Activated CD8-positive, alpha-beta memory T cell treated with anti-CD3 and anti-CD28 coated beads for 36 hours (primary cell): Measurements from ENCODE around the gene INTS1. TPM values are rescaled to one million over a fixed set of nuclear protein-coding genes. Genes with fewer than 3 reads are reported as not detected.

ENCODE experiments used
- CTCF ChIA-PET: fragments of 350-600 bp; sonication (Branson Sonifier 250); formaldehyde crosslinking; loops from one replicate; lab custom pipeline; 2021; ENCODE audit warnings: antibody characterized with exemption; lab: Charles Lee
- POLR2A ChIA-PET: fragments of 350-600 bp; sonication (Branson Sonifier 250); formaldehyde crosslinking; loops from one replicate; lab custom pipeline; 2021; ENCODE audit warnings: antibody characterized with exemption; lab: Charles Lee
- total RNA-seq, 2 experiments: library from RNA; stranded (reverse); gene quantifications; one replicate each; pipeline ENCODE4 v1.2.3, GENCODE V29; 2021

INTS1 gene, protein sequence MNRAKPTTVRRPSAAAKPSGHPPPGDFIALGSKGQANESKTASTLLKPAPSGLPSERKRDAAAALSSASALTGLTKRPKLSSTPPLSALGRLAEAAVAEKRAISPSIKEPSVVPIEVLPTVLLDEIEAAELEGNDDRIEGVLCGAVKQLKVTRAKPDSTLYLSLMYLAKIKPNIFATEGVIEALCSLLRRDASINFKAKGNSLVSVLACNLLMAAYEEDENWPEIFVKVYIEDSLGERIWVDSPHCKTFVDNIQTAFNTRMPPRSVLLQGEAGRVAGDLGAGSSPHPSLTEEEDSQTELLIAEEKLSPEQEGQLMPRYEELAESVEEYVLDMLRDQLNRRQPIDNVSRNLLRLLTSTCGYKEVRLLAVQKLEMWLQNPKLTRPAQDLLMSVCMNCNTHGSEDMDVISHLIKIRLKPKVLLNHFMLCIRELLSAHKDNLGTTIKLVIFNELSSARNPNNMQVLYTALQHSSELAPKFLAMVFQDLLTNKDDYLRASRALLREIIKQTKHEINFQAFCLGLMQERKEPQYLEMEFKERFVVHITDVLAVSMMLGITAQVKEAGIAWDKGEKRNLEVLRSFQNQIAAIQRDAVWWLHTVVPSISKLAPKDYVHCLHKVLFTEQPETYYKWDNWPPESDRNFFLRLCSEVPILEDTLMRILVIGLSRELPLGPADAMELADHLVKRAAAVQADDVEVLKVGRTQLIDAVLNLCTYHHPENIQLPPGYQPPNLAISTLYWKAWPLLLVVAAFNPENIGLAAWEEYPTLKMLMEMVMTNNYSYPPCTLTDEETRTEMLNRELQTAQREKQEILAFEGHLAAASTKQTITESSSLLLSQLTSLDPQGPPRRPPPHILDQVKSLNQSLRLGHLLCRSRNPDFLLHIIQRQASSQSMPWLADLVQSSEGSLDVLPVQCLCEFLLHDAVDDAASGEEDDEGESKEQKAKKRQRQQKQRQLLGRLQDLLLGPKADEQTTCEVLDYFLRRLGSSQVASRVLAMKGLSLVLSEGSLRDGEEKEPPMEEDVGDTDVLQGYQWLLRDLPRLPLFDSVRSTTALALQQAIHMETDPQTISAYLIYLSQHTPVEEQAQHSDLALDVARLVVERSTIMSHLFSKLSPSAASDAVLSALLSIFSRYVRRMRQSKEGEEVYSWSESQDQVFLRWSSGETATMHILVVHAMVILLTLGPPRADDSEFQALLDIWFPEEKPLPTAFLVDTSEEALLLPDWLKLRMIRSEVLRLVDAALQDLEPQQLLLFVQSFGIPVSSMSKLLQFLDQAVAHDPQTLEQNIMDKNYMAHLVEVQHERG (N-terminal part only)
- total RNA-seq = 100 to 1,000 TPM in 1 of 2 experiments, 10 to 100 TPM in 1; 95.8 to 103 TPM

DNA sequence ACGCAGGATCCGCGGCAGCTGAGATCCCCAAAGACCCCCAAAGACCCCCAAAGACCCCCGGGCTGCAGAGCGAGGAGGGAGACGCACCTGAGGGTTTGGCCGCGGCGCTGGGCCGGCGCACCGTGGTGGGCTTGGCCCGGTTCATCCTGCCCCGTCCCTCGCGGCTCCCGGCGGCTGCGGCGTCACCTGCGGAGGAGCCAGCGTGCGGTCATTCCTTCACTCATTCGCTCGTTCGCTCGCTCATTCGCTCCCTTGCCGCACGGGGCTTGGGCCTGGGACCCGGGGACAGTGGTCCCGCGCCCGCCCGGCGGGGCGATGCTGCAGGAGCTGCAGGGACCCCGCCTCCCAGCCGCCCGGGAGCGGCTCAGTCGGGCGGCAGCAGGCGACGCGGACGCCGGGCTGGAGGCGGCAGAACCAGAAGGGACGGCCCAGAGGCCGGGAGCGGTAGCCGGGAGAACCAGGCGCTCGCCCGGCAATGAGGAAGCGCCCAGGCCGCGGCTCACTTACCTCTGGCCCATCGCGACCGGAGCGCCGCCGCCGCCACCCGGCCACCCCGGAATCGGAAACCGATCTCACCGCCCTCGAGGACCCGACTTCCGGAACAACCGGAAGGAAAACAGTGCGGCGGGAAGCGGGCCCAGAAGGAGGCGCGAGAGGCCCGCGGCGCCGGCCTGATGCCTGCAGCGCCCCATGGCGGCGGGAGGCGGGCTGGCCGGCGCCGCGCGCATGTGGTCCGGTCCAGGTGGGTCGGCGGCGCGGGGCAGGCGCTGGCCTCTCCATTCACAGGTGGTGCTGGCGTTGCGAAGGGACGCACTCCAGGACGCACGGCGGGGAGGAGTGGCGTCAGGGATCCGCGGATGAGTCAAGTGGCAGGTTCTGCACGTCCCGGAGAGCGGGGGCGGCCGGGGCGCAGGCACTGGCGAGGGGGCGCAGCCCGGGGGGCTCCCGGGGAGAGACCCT lies at the start of gene INTS1:
Gene INTS1 (minus strand): TSS at position 574 of the 960 bp plus-strand sequence. CDS start 429 bp downstream, at position 145.
- ChIA-PET POLR2A (interaction anchor here (0.6 to 1.1 kb wide), 3 partner anchors 26 to 64 kb away, joined by 3 to 4 read pairs (median 3); no protein-coding TSS in a partner anchor), CTCF (interaction anchor here (0.8 to 1.4 kb wide), 2 partner anchors 21 to 30 kb away, joined by 4 to 6 read pairs; no protein-coding TSS in a partner anchor)

DNA sequence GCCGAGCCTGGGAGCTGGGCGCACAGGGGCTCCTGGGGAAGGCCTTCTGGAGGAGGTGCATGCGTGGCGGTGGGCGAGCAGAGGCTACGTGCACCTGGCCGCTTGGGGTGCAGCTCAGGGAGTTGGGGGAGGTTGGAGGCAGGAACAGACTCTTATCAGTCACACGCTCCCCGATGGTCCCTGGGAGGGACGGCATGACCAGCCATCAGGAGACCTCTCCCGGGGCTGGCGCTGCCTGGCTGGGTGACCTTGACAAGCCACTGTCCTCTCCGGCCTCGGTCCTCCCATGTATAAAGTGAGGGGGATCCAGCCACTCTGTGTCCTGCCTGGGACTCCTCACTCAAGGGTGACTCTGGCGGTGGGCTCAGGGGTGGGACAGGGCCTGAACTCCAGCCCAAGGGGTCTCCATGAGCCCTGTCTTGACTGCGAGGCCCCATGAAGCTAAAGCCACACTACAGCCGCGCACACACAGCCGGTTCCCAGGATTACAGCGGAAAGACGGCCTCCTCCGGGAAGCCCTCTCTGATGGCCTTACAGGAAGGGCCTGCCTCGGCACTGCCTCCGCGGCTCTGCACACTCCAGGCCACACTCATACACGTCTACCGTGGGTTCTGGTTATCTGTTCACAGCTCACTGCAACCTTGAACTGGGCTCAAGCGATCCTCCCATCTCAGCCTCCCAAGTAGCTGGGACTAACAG lies 49.5 kb upstream of the INTS1 start:
- POLR2A ChIA-PET = no interaction called here
- CTCF ChIA-PET = no interaction called here

DNA sequence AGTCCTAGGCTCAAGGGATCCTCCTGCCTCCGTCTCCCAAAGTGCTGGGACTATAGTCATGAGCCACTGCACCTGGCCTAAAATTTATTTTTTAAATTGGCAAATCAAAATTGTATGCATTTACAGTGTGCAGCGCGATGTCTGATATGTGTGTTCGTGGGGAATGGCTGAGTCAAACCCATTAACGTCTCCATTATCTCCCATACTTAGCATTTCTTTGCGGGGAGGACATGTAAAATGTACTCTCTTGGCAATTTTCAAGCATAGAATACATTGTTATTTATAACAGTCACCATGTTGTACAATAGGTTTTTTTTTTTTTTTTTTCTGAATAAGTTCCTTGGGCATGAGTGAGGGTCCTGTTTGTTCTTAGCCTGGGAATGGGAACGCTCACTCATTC lies 48.0 kb upstream of the INTS1 start:
- ChIA-PET CTCF (no interaction called here), POLR2A (no interaction called here)

DNA sequence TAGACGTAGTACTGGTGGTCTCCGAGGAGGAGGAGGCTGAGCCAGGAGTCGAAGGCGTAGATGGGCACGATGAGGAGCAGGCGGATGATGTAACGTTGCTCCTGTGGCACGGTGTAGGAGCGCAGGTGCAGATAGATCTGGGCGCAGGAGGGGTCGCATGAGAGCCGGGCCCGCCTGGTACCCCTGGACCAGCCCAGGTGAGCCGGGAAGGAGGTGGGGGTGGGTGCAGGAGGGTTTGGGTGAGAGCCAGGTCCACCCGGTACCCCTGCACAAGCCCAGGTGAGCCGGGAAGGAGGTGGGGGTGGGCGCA lies 46.6 kb upstream of the INTS1 start:
- ChIA-PET POLR2A (no interaction called here), CTCF (no interaction called here)

DNA sequence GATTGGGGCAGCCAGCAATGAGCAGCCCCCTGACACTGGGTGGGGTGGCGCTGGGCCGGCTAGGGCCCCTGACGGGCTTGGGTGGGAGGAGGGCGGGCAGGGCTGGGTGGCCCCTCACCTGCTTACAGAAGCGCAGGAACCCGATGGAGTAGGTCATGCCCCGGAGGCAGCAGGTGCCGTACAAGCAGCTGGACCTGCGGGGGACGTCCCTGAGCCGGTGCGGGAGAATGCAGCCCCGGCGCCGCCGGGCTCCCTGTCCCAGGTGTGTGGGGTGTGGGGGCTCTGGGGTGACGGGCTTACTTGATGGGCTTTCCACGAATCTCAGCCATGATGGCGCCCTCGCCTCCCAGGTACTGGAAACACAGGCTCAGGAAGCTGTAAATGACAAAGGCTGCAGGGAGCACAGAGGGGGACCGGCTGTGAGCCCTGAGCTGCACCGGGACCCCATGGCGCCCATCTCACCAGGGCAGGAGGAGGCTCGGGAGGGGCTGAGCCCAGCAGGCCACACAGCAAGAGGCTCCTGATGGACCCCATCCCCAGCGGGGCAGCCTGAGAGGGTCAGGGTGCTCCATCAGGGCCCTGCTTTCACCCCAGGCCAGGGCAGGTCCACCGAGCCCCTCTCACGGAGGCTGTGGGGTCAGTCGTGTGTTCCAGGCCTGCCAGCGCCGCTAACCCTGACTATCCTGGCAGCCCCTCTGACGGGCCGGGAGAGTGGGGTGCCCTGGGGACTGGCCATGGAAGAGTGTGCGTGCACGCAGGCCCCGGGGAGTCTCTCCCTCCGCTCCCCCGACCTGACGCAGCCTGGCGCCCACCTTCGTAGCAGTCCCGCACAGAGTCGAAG lies 46.0 kb upstream of the INTS1 start:
- ChIA-PET CTCF (no interaction called here), POLR2A (no interaction called here)

DNA sequence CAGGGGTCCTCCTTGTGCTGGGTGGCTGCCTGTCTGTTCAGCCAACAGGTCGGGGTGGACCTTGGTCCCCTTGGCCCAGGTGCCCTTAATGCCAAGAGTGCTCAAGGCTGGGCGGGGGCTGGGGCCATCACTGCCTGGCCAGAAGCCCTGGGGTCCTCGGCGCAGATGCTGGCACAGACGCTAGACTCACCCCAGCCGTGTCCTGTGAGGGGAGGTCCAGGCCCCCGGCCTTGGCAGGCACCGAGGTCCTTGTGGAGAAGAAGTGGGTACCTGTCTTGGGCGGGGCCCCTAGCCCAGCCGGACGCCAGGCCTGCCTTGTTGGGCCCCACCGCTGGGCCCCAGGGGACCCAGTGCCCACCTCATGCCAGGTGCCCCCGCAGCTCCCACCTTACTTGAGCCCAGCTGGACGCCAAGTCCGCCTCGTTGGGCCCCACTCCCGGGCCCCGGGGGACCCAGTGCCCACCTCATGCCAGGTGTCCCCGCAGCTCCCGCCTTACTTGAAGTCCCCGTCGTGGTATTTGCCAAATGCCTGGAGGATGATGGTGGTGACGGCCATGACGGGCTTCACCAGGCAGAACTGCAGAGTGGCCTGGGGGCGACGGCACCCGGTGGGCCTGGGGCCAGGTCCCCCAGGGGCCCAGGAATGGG lies 45.3 kb upstream of the INTS1 start:
- CTCF ChIA-PET = no interaction called here
- POLR2A ChIA-PET = no interaction called here

DNA sequence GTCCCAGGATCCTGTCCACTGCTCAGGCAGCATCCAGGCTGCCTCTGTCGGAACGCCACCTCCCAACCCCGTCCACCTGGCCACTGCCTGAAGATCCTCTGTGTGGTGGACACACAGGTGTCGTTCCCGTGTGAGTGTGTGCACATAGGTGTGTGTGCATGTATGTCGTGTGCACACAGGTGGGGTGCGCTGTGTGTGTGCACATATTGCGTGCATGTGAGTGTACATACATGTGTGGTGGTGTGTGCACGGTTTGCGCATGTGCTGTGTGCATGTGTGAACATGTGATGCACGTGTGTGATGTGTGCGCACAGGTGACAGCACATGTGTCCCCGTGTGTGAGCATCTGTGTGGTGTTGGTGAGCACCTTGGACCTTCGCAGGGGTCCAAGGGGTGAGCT lies 44.8 kb upstream of the INTS1 start:
- CTCF ChIA-PET = interaction anchor here (1.2 kb wide), 1 partner anchor 15 kb away, joined by 4 read pairs; no protein-coding TSS in a partner anchor
- POLR2A ChIA-PET = no interaction called here

DNA sequence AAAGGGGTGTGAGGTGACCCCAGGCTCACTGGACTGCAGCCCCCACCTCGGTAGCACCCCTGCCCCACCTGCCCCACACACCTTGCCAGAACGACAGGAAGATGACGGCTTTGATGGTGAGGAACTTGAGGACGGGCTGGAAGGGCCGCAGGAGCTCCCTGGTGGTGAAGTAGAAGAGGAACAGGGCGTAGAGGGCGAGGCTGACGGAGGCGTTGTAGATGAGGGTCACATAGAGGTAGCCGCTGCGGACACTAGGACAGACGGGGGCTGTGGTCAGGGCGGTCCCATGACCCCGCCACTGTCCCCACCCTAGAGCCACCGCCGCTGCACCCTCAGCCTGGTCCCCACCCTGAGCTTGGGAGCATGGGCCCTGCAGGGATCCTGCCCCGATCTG lies 44.2 kb upstream of the INTS1 start:
- ChIA-PET POLR2A (no interaction called here), CTCF (interaction anchor here (1.2 kb wide), 1 partner anchor 15 kb away, joined by 4 read pairs; no protein-coding TSS in a partner anchor)

DNA sequence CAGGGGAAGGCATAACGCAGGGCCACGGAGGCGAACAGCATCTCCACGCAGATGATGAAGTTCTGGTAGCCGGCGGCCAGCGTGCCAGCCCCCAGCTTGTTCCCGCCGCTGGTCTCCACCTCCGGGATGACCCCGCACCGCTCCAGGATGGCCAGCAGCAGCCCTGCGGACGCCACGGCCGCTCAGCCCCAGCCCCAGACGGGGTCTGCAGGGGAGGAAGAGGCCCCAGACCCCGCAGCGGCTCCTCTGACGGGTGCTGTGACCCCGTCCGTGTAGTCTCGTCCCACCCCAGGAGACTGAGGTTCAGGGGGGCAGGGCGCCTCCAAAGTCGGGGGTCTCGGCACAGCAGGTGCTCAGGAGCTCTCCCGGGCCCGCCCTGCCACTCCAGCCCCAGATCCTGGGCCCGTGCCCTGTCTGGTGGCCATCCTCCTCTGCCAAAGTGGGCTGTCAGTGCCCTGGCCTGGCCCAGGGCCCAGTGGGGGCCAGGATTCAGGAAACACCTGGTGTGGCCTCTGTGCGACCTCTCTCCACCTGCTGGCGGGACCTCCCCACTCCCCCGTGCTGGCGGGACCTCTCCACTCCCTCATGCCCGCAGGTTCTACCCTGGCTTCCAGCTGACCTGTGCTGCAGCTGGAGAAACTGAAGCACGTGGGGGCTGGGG lies 43.7 kb upstream of the INTS1 start:
- ChIA-PET POLR2A (no interaction called here), CTCF (interaction anchor here (1.2 kb wide), 1 partner anchor 14 kb away, joined by 4 read pairs; no protein-coding TSS in a partner anchor)

DNA sequence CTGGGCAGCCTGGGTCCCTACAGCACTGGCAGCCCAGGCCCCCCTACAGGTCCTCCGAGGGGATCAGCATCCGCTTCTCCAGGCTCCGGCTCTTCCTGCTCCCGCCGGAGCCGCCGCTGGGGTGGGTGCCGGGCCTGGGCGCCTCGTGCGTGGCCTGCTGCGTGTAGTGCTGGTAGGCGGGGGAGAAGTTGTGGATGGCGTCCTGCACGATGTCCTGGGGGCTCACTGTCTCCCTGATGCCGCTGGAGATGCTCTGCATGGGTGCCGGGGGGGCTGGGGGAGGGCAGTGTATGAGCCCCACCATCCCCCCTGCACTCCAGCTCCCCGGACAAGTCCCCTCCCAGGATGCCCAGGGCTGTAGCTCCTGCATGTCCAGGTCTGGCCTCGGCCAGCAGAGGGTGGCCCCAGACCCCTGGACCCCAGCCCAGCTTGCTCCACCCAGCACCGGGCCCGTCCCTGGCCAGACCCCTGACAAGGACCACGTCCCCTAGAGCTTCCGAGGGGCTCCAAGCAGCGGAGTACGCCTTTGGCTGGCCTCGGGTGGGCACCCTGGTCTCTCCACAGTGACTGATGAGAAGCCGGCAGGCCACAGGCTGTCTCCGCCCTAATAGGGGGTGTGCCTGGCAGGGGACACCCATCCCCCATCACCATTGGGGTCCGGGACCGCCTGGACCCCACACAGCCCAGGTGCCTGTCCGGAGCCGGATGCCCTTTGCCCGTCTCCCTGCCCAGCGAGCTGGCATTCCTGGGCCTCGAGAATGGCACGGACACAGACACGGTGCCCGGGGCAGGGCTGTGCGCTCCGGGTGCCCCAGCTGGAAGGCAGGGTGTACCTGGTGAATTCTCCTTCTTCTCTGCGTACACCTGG lies 43.0 kb upstream of the INTS1 start:
- POLR2A ChIA-PET = no interaction called here

DNA sequence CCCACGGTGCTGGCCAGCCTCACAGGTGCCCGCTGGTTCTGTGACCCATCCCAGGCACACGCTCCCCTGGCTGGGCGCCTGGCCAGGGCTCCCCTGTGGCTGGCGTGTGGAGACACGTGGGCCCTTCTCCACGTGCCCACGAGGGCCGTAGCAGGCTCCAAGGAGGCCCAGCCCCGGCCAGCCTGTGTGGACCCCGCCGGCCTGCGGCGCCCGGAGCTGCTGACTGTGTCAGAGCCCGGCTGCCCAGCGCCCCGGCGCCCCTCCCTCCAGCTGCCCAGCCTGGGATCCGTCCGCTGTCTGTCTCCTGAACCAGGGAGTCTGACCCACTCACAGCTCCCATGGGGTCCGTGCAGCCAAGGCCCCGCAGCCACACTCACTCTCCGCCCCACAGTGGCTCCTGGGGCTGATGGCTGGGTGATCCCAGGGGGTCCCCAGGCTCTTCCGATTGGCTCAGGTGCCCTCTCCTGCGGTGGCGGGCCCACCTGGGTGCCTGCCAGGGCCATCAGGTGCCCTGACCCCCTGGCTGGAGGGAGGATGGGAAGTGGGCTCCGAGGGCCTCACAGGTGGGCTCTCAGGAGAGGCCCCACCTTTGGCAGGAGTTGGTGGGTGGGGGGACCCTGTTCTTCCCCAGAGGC lies 42.2 kb upstream of the INTS1 start:
- ChIA-PET CTCF (no interaction called here), POLR2A (no interaction called here)

More for the DNA sequence above, 43.0 kb upstream of the INTS1 start:
- CTCF ChIA-PET = no interaction called here

DNA sequence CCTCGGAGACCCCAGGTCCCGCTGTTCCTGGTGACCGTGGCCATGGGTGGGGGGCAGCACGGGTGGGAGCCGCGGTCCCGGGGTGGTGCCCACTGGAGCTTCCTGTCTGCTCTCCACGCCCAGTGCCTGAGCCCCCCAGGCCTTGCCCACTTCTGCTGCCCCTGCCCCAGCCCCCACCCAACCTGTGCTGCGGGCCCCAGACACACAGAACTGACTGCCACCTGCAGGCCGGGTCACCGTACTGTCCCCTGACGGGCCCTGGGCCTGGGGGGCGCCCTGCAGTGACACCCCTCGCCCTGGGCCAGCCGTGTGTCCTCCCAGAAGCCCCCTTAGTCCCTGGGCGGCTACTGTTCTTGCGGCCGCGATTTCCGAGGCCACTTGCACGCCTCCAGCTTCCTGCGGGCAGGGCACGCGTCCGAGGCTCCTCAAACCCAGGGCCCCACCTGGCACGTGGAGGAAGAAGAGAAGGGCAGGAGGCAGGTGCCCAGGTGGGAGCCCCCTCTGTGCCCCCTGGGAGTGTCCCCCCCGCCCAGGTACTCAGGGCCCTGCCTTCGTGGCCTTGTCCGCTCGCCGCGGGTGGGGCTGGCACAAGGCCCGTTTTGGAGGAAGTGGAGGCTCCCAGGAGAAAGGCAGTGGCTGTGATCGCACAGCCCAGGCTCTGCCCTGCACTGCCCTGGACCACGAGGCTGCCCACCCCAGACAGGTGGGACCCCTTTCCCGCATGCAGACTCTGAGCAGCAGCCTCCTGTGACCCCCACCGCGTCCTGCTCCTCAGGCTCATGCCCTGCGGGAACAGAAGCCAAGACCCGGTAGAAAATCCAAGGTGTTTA lies 41.4 kb upstream of the INTS1 start:
- ChIA-PET POLR2A (no interaction called here), CTCF (no interaction called here)

DNA sequence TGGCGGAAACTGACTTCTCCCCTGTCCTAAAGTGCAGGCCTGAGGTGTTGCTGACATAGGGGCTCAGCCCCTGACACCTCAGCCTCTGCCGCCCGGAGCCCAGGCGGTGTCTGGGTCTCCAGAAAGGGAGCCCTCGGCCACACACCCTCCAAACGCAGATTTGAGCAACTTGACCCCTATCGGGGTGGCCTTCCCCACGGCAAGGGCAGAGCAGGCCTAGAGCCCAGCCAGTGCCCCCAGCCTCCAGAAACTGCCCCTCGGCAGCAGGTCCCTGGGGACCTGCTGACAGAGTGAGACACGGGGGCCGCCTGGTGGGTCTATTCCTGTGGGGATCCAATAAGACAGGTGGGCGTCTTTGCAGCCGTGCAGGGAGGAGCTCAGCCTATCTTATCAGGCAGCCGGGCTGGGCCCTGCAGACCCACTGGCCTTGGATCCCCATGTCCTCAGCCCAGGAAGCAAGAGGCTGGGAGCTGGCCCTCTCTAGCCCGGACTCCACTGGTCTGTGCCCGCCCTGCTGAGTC lies 40.8 kb upstream of the INTS1 start:
- ChIA-PET POLR2A (interaction anchor here (0.6 kb wide), 1 partner anchor 9 kb away, joined by 3 read pairs; no protein-coding TSS in a partner anchor), CTCF (no interaction called here)
